MCF 10A (cell line): ENCODE data around the gene COL25A1. TPM values are rescaled to one million over a fixed set of nuclear protein-coding genes. Genes with fewer than 3 reads are reported as not detected.

Experiments used
- BruUV-seq: library from RNA; stranded (reverse); fragments of 400-500 nt; replicated peaks from 2 replicates; lab custom pipeline; 2021; lab: Mats Ljungman, UMichigan
- CTCF ChIA-PET: fragments of 300-600 bp; sonication (Branson Sonifier 250); formaldehyde crosslinking; extraction: SDS; loops from one replicate; lab custom pipeline; 2021; ENCODE audit warnings: antibody characterized with exemption, inconsistent platforms; lab: Yijun Ruan, JAX
- POLR2A ChIA-PET: fragments of 300-600, 350-650 bp; sonication (Branson Sonifier 250); formaldehyde crosslinking; extraction: SDS; loops from one replicate; lab custom pipeline; 2020; ENCODE audit warnings: antibody characterized with exemption, inconsistent platforms; lab: Yijun Ruan, JAX
- DNase-seq: peaks from one replicate; pipeline ENCODE4 v3.0.0-alpha.2; 2018; ENCODE audit not compliant: unreplicated experiment
- H3K27ac Mint-ChIP-seq: one replicate; pipeline ENCODE4 v1.8.0; 2022; ENCODE audit warnings: mild to moderate bottlenecking, low read depth, mixed read lengths; ENCODE audit not compliant: unreplicated experiment
- H3K27me3 Mint-ChIP-seq: one replicate; pipeline ENCODE4 v1.8.0; 2022; ENCODE audit warnings: mixed read lengths; ENCODE audit not compliant: insufficient read depth, unreplicated experiment
- H3K36me3 Mint-ChIP-seq: one replicate; pipeline ENCODE4 v1.8.0; 2022; ENCODE audit warnings: mild to moderate bottlenecking, moderate library complexity, mixed read lengths; ENCODE audit not compliant: insufficient read depth, unreplicated experiment
- H3K4me1 Mint-ChIP-seq: one replicate; pipeline ENCODE4 v1.8.0; 2022; ENCODE audit warnings: mixed read lengths; ENCODE audit not compliant: insufficient read depth, unreplicated experiment
- H3K4me3 Mint-ChIP-seq: one replicate; pipeline ENCODE4 v1.8.0; 2022; ENCODE audit warnings: mild to moderate bottlenecking, moderate library complexity, mixed read lengths; ENCODE audit not compliant: unreplicated experiment
- H3K9me3 Mint-ChIP-seq: one replicate; pipeline ENCODE4 v1.8.0; 2022; ENCODE audit warnings: mixed read lengths; ENCODE audit not compliant: unreplicated experiment
- CTCF ChIP-seq: fragments of 200-600 bp; IDR thresholded peaks from one replicate; pipeline ENCODE4 v1.8.0; 2022; ENCODE audit warnings: antibody characterized with exemption, mild to moderate bottlenecking; ENCODE audit not compliant: unreplicated experiment
- intact Hi-C: fragments of 100-400 bp; cut with micrococcal nuclease; formaldehyde crosslinking; loops from 2 replicates; pipeline ENCODE4 v1.14.1; 2022
- total RNA-seq: library from RNA; stranded (reverse); gene quantifications from 2 replicates; pipeline ENCODE4 v1.2.3, GENCODE V29; 2022

COL25A1 gene
- total RNA-seq, 1 experiment from 2014 or later = not detected

GRCh38 chr4:109332926-109333464 lies 30.5 kb upstream of the COL25A1 start:
- Mint-ChIP-seq H3K36me3 (no peaks in the 10 kb centered on the region), H3K27me3 (no peaks in the 10 kb centered on the region), H3K27ac (no peak overlapping the region), H3K4me3 (no peak overlapping the region), H3K9me3 (no peaks in the 10 kb centered on the region), H3K4me1 (no peaks in the 10 kb centered on the region)
- POLR2A ChIA-PET = no interaction called here
- CTCF ChIA-PET = interaction anchor here (0.7 kb wide), 1 partner anchor 73 kb away, joined by 3 read pairs; no protein-coding TSS in a partner anchor
- no peak for TF ChIP-seq CTCF
- intact Hi-C loops = no loop called here
- peak; percentile 25 for DNase-seq
- BruUV-seq = no TSS peak

GRCh38 chr4:109327641-109328040 lies 25.2 kb upstream of the COL25A1 start:
- intact Hi-C loops = no loop called here
- Mint-ChIP-seq H3K27me3 (no peaks in the 10 kb centered on the region), H3K9me3 (peaks cover 10% of the 10 kb centered on the region), H3K4me1 (no peaks in the 10 kb centered on the region), H3K27ac (no peak overlapping the region), H3K36me3 (no peaks in the 10 kb centered on the region), H3K4me3 (no peak overlapping the region)
- no peak for TF ChIP-seq CTCF
- DNase-seq = no peak
- CTCF ChIA-PET = no interaction called here
- POLR2A ChIA-PET = no interaction called here
- BruUV-seq = no TSS peak

GRCh38 chr4:109325698-109326097 lies 23.2 kb upstream of the COL25A1 start:
- no peak for TF ChIP-seq CTCF
- ChIA-PET CTCF (interaction anchor here (0.5 to 1.2 kb wide), 2 partner anchors 10 kb away, joined by 3 read pairs; no protein-coding TSS in a partner anchor), POLR2A (interaction anchor here (0.6 kb wide), 1 partner anchor 1254 kb away, joined by 3 read pairs; no protein-coding TSS in a partner anchor)
- H3K4me3 Mint-ChIP-seq = no peak overlapping the region
- DNase-seq = no peak
- H3K9me3 Mint-ChIP-seq = peaks cover 18% of the 10 kb centered on the region
- H3K36me3 Mint-ChIP-seq = peaks cover 6% of the 10 kb centered on the region
- no peaks in the 10 kb centered on the region for H3K4me1 Mint-ChIP-seq
- H3K27me3 Mint-ChIP-seq = no peaks in the 10 kb centered on the region
- H3K27ac Mint-ChIP-seq = no peak overlapping the region
- intact Hi-C loops = no loop called here
- no TSS peak for BruUV-seq

GRCh38 chr4:109323348-109323747 lies 20.9 kb upstream of the COL25A1 start:
- TF ChIP-seq CTCF = no peak
- intact Hi-C loops = no loop called here
- POLR2A ChIA-PET = no interaction called here
- no peak for DNase-seq
- peaks cover 26% of the 10 kb centered on the region for H3K9me3 Mint-ChIP-seq
- no peaks in the 10 kb centered on the region for H3K4me1 Mint-ChIP-seq
- CTCF ChIA-PET = interaction anchor here (0.7 kb wide), 1 partner anchor 84 kb away, joined by 3 read pairs; no protein-coding TSS in a partner anchor
- H3K36me3 Mint-ChIP-seq = peaks cover 6% of the 10 kb centered on the region
- no peak overlapping the region for H3K4me3 Mint-ChIP-seq
- H3K27ac Mint-ChIP-seq = no peak overlapping the region
- no TSS peak for BruUV-seq
- no peaks in the 10 kb centered on the region for H3K27me3 Mint-ChIP-seq
